Measurements from ENCODE around the gene DEFB131B.
"Not testable (repeated sequence)": the region's sequence is repeated elsewhere in the genome, so short reads cannot be mapped to it uniquely, and the experiment has no call there.

DNA sequence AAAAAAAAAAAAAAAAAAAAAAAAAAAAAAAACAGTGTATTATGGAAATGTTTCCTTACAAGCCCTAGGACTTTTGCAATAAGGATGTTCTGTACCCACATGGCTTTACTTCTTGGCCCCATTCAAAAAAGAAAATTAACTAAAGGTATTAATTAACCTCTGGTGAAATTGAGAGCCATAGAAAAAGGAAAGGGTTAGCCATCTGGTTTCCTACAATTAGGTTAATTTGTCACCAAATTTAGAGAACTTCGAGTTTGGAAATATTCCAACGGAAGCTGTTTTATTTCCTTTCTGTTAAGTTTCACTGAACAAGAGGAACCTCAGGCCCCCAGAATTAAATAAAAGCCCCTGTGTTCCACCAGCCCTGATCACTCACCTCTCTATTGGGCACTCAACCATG is 22.4 kb upstream of the DEFB131B start:
- TF ChIP-seq CTCF, POLR2AphosphoS5 (IDR thresholded peaks at IDR 0.05): not testable (repeated sequence)
